ENCODE results near the gene STEAP3. TPM values are rescaled to one million over a fixed set of nuclear protein-coding genes. Genes with fewer than 3 reads are reported as not detected.

STEAP3 gene
- total RNA-seq, 3 donors from 2014 or later (not counting 1 experiment from before 2014, with no cell fraction given), result 1.7 to 2.5 (median 2.0) TPM

- H3K9me3 ChIP-seq (ENCODE audit: control insufficient read depth, insufficient read depth, low read length), result no peaks in the 10 kb centered on the region
- H3K4me3 Mint-ChIP-seq, result peak overlapping the region; percentile 71
- ATAC-seq, result no peak
- H3K4me3 ChIP-seq (ENCODE audit: low read length), result peak overlapping the region; percentile 19
- H3K27me3 Mint-ChIP-seq (ENCODE audit: low read depth in 2 of 2), result no peaks in the 10 kb centered on the region
- no peak overlapping the region for H3K27ac ChIP-seq (ENCODE audit: low read length)
- no peaks in the 10 kb centered on the region for H3K9me3 Mint-ChIP-seq
- no peaks in the 10 kb centered on the region for H3K36me3 ChIP-seq (ENCODE audit: control insufficient read depth, insufficient read depth, low read length)
- TF ChIP-seq CTCF (IDR thresholded peaks at IDR 0.05), result no peak
- H3K27ac Mint-ChIP-seq, result peak overlapping the region in 1 of 2 donors; percentile 63
- peaks cover 6 to 12% of the 10 kb centered on the region in 2 donors for H3K4me1 Mint-ChIP-seq
- WGBS (ENCODE audit: insufficient coverage), result 80% methylated on average over 22 of the region's 22 CpGs
- intact Hi-C loops (cut with micrococcal nuclease), result no loop called here
- peaks cover 20% of the 10 kb centered on the region for H3K4me1 ChIP-seq (ENCODE audit: control insufficient read depth, insufficient read depth, low read length)
- no peaks in the 10 kb centered on the region for H3K36me3 Mint-ChIP-seq
- H3K27me3 ChIP-seq (ENCODE audit: control insufficient read depth, insufficient read depth, low read length), result no peaks in the 10 kb centered on the region
- no peak for DNase-seq
These were observed 642 bp upstream of the STEAP3 start for GRCh38 chr2:119222863-119223520.

GRCh38 chr2:119224391-119225104 is 914 bp downstream of the STEAP3 start:
- Mint-ChIP-seq H3K27me3 (ENCODE audit: low read depth in 2 of 2) (no peaks in the 10 kb centered on the region), H3K36me3 (no peaks in the 10 kb centered on the region), H3K4me1 (no peaks in the 10 kb centered on the region), H3K27ac (no peak overlapping the region), H3K9me3 (no peaks in the 10 kb centered on the region), H3K4me3 (peak overlapping the region; percentile 71)
- TF ChIP-seq CTCF (IDR thresholded peaks at IDR 0.05), result no peak
- no peaks in the 10 kb centered on the region for H3K9me3 ChIP-seq (ENCODE audit: control insufficient read depth, insufficient read depth, low read length)
- intact Hi-C loops (cut with micrococcal nuclease), result no loop called here
- ATAC-seq (no peak), DNase-seq (no peak)
- H3K4me1 ChIP-seq (ENCODE audit: control insufficient read depth, insufficient read depth, low read length), result peaks cover 12% of the 10 kb centered on the region
- no peaks in the 10 kb centered on the region for H3K27me3 ChIP-seq (ENCODE audit: control insufficient read depth, insufficient read depth, low read length)
- H3K4me3 ChIP-seq (ENCODE audit: low read length), result peak overlapping the region; percentile 34
- no peaks in the 10 kb centered on the region for H3K36me3 ChIP-seq (ENCODE audit: control insufficient read depth, insufficient read depth, low read length)
- WGBS (ENCODE audit: insufficient coverage), result 21% methylated on average over 13 of the region's 13 CpGs
- H3K27ac ChIP-seq (ENCODE audit: low read length), result no peak overlapping the region

- H3K27me3 Mint-ChIP-seq (ENCODE audit: low read depth in 2 of 2), result no peaks in the 10 kb centered on the region
- no peaks in the 10 kb centered on the region for H3K4me1 Mint-ChIP-seq
- no peaks in the 10 kb centered on the region for H3K36me3 Mint-ChIP-seq
- H3K27ac Mint-ChIP-seq, result no peak overlapping the region
- Histone ChIP-seq H3K9me3 (ENCODE audit: control insufficient read depth, insufficient read depth, low read length) (no peaks in the 10 kb centered on the region), H3K27ac (ENCODE audit: low read length) (no peak overlapping the region), H3K4me3 (ENCODE audit: low read length) (no peak overlapping the region), H3K4me1 (ENCODE audit: control insufficient read depth, insufficient read depth, low read length) (peaks cover 12% of the 10 kb centered on the region), H3K27me3 (ENCODE audit: control insufficient read depth, insufficient read depth, low read length) (no peaks in the 10 kb centered on the region), H3K36me3 (ENCODE audit: control insufficient read depth, insufficient read depth, low read length) (no peaks in the 10 kb centered on the region)
- DNase-seq, result no peak
- no peak for ATAC-seq
- intact Hi-C loops (cut with micrococcal nuclease), result no loop called here
- H3K4me3 Mint-ChIP-seq, result peak overlapping the region; percentile 71
- 88% methylated on average over 7 of the region's 7 CpGs for WGBS (ENCODE audit: insufficient coverage)
- H3K9me3 Mint-ChIP-seq, result no peaks in the 10 kb centered on the region
- no peak for TF ChIP-seq CTCF (IDR thresholded peaks at IDR 0.05)
These were observed 1.7 kb downstream of the STEAP3 start for GRCh38 chr2:119225105-119225865.
